ENCODE data around the gene MLLT3. TPM values are rescaled to one million over a fixed set of nuclear protein-coding genes. Genes with fewer than 3 reads are reported as not detected.

Gene MLLT3
- total RNA-seq, 1 donor from 2014 or later, result 18.0 TPM

GRCh38 chr9:20473515-20474013 is 148.7 kb downstream of the MLLT3 start:
- Histone ChIP-seq H3K9me3 (no peaks in the 10 kb centered on the region), H3K4me3 (no peak overlapping the region), H3K27ac (no peak overlapping the region), H3K36me3 (no peaks in the 10 kb centered on the region), H3K4me1 (peaks cover 9% of the 10 kb centered on the region), H3K27me3 (ENCODE audit: low read depth) (no peaks in the 10 kb centered on the region)
- no peak for TF ChIP-seq CTCF (IDR thresholded peaks at IDR 0.05)
- ATAC-seq (no peak), DNase-seq (no peak)
- intact Hi-C loops (cut with DNase I), result no loop called here

- H3K27me3 ChIP-seq (ENCODE audit: low read depth), result no peaks in the 10 kb centered on the region
- no peak overlapping the region for H3K4me3 ChIP-seq
- no peak overlapping the region for H3K27ac ChIP-seq
- ATAC-seq (no peak), DNase-seq (no peak)
- no peaks in the 10 kb centered on the region for H3K9me3 ChIP-seq
- peaks cover 9% of the 10 kb centered on the region for H3K4me1 ChIP-seq
- no peaks in the 10 kb centered on the region for H3K36me3 ChIP-seq
- no peak for TF ChIP-seq CTCF (IDR thresholded peaks at IDR 0.05)
- intact Hi-C loops (cut with DNase I), result no loop called here
These were observed 149.8 kb downstream of the MLLT3 start for GRCh38 chr9:20472342-20473045.

- no peak for TF ChIP-seq CTCF (IDR thresholded peaks at IDR 0.05)
These were observed 155.8 kb downstream of the MLLT3 start for GRCh38 chr9:20466328-20467008.

GRCh38 chr9:20464242-20464641 is 158.1 kb downstream of the MLLT3 start:
- intact Hi-C loops (cut with DNase I), result no loop called here

More at GRCh38 chr9:20466328-20467008, 155.8 kb downstream of the MLLT3 start:
- no peak overlapping the region for H3K4me3 ChIP-seq
- DNase-seq (no peak), ATAC-seq (no peak)
- H3K27me3 ChIP-seq (ENCODE audit: low read depth), result no peaks in the 10 kb centered on the region
- intact Hi-C loops (cut with DNase I), result no loop called here
- no peaks in the 10 kb centered on the region for H3K4me1 ChIP-seq
- H3K27ac ChIP-seq, result no peak overlapping the region
- H3K36me3 ChIP-seq, result no peaks in the 10 kb centered on the region
- H3K9me3 ChIP-seq, result no peaks in the 10 kb centered on the region

GRCh38 chr9:20463823-20464222 is 158.5 kb downstream of the MLLT3 start:
- Histone ChIP-seq H3K4me3 (no peak overlapping the region), H3K27ac (no peak overlapping the region), H3K4me1 (no peaks in the 10 kb centered on the region), H3K27me3 (ENCODE audit: low read depth) (no peaks in the 10 kb centered on the region), H3K9me3 (no peaks in the 10 kb centered on the region), H3K36me3 (no peaks in the 10 kb centered on the region)
- no peak for DNase-seq
- intact Hi-C loops (cut with DNase I), result no loop called here
- no peak for ATAC-seq
- no peak for TF ChIP-seq CTCF (IDR thresholded peaks at IDR 0.05)

More at GRCh38 chr9:20464242-20464641, 158.1 kb downstream of the MLLT3 start:
- TF ChIP-seq CTCF (IDR thresholded peaks at IDR 0.05), result no peak
- no peaks in the 10 kb centered on the region for H3K27me3 ChIP-seq (ENCODE audit: low read depth)
- H3K9me3 ChIP-seq, result no peaks in the 10 kb centered on the region
- H3K27ac ChIP-seq, result no peak overlapping the region
- H3K4me1 ChIP-seq, result no peaks in the 10 kb centered on the region
- ATAC-seq, result no peak
- H3K36me3 ChIP-seq, result no peaks in the 10 kb centered on the region
- H3K4me3 ChIP-seq, result no peak overlapping the region
- DNase-seq, result no peak

All from lower lobe of right lung (tissue), 2 donors.